ENCODE data around the gene KIF14. TPM values are rescaled to one million over a fixed set of nuclear protein-coding genes. Genes with fewer than 3 reads are reported as not detected.

KIF14 gene
- total RNA-seq, 1 donor from 2014 or later = 0.08 TPM

DNA sequence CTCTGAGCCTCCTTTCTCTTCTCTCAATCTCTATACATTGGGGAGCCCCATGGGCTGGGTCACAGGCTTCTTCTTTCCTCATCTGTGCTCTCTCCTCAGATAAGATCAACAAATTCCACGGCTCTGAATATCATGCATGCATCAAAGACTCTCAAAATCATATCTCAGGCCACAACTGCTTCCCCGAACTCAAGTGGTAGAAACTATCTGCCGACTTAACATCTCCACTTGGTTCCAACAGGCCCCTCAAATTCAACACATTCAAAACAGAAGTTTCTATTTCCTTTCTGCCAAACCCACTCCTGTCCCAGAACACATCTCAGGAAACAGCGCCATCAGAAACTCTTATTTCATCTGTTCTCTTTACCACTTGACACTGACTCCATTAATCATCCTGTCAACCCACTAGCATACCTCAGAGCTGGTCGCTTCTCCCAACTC, 32.5 kb upstream of the KIF14 start:
- Histone ChIP-seq H3K4me1 (no peaks in the 10 kb centered on the region), H3K36me3 (peaks cover 60% of the 10 kb centered on the region), H3K27me3 (ENCODE audit: low read depth) (no peaks in the 10 kb centered on the region), H3K4me3 (no peak overlapping the region), H3K27ac (replicated peaks) (no peak overlapping the region), H3K9me3 (replicated peaks) (no peaks in the 10 kb centered on the region)
- no peak for DNase-seq
- TF ChIP-seq, protein P1, sequence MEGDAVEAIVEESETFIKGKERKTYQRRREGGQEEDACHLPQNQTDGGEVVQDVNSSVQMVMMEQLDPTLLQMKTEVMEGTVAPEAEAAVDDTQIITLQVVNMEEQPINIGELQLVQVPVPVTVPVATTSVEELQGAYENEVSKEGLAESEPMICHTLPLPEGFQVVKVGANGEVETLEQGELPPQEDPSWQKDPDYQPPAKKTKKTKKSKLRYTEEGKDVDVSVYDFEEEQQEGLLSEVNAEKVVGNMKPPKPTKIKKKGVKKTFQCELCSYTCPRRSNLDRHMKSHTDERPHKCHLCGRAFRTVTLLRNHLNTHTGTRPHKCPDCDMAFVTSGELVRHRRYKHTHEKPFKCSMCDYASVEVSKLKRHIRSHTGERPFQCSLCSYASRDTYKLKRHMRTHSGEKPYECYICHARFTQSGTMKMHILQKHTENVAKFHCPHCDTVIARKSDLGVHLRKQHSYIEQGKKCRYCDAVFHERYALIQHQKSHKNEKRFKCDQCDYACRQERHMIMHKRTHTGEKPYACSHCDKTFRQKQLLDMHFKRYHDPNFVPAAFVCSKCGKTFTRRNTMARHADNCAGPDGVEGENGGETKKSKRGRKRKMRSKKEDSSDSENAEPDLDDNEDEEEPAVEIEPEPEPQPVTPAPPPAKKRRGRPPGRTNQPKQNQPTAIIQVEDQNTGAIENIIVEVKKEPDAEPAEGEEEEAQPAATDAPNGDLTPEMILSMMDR (IDR thresholded peaks at IDR 0.05; ENCODE audit: borderline replicate concordance) = no peak
- intact Hi-C loops (cut with micrococcal nuclease) = no loop called here

DNA sequence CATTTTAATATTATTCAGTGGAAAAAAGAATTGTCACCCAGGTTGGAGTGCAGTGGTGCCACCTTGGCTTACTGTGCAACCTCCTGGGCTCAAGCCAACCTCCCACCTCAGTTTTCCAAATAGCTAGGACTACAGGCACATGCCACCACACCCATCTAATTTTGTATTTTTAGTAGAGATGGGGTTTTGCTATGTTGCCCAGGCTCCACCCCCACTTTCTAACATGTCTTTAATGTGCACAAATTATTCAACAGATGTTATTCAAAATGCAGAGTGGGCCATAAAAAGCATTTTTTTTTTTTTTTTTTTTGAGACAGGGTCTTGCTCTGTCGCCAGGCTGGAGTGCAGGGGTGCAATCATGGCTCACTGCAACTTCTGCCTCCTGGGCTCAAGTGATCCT, 31.8 kb upstream of the KIF14 start:
- Histone ChIP-seq H3K9me3 (replicated peaks) (no peaks in the 10 kb centered on the region), H3K4me1 (no peaks in the 10 kb centered on the region), H3K27me3 (ENCODE audit: low read depth) (no peaks in the 10 kb centered on the region), H3K36me3 (peaks cover 61% of the 10 kb centered on the region), H3K4me3 (no peak overlapping the region), H3K27ac (replicated peaks) (no peak overlapping the region)
- no peak for DNase-seq
- intact Hi-C loops (cut with micrococcal nuclease) = no loop called here
- TF ChIP-seq, protein P1 (IDR thresholded peaks at IDR 0.05; ENCODE audit: borderline replicate concordance) = no peak

DNA sequence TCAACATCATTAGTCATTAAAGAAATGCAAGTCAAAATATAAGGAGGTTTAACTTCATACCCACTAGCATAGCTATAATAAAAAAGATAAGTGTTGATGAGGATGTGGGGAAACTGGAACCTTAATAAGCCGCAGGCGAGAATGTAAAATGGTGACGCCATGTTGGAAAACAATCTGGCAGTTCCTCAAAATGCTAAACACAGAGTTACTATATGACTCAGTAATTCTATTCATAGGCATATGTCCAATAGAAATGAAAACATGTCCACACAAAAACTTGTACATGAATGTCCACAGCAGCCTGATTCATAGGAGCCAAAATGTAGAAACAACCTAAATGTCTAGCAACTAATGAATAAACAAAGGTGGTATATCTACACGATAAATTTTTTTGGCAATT, 26.0 kb upstream of the KIF14 start:
- H3K27me3 ChIP-seq (ENCODE audit: low read depth) = no peaks in the 10 kb centered on the region
- H3K4me3 ChIP-seq = no peak overlapping the region
- no peak overlapping the region for H3K27ac ChIP-seq (replicated peaks)
- H3K4me1 ChIP-seq = no peaks in the 10 kb centered on the region
- no peak for DNase-seq
- H3K9me3 ChIP-seq (replicated peaks) = no peaks in the 10 kb centered on the region
- TF ChIP-seq, protein P1 (IDR thresholded peaks at IDR 0.05; ENCODE audit: borderline replicate concordance) = no peak
- intact Hi-C loops (cut with micrococcal nuclease) = no loop called here
- peaks cover 70% of the 10 kb centered on the region for H3K36me3 ChIP-seq

DNA sequence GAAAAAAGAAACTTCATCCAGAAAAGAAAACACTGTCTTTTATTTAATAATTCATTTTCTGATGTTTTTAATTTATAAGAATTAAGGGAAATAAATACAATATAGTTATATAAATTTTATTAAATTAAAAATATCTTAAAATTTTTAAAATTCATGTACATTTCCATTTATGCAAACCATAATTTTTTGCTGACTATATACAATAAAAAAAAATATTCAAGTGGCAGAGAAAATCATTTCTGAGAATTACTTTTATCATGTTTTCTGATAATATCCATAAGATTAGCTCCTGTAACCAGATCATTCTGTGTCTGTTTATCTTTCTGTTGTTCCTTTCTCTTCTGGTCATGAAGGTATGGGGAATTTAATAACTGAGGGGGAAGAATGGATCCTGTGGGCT, 23.5 kb upstream of the KIF14 start:
- no peaks in the 10 kb centered on the region for H3K9me3 ChIP-seq (replicated peaks)
- intact Hi-C loops (cut with micrococcal nuclease) = no loop called here
- no peak for DNase-seq
- peaks cover 60% of the 10 kb centered on the region for H3K36me3 ChIP-seq
- TF ChIP-seq, protein P1 (IDR thresholded peaks at IDR 0.05; ENCODE audit: borderline replicate concordance) = no peak
- H3K4me3 ChIP-seq = no peak overlapping the region
- no peak overlapping the region for H3K27ac ChIP-seq (replicated peaks)
- peaks cover 7% of the 10 kb centered on the region for H3K4me1 ChIP-seq
- no peaks in the 10 kb centered on the region for H3K27me3 ChIP-seq (ENCODE audit: low read depth)

DNA sequence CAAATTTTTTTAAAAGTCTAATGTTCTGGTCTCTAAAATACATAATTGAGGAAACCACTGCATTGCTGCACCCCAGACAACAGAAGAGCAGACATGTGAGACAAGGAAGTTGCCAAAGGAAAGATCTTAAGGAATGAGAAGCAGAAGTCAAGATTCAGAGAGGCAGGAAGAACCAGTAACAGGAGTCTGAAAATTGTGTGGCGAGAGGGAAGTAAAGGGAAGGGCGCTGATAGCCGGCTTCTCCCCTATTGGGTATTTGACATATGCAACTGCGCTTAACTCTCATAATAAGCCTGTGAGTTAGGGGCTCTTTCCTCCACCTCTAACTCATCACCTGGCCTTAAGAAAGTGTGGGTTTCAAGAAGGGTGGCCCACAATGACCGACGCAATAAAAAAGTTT, 21.9 kb upstream of the KIF14 start:
- Histone ChIP-seq H3K27me3 (ENCODE audit: low read depth) (no peaks in the 10 kb centered on the region), H3K9me3 (replicated peaks) (no peaks in the 10 kb centered on the region), H3K4me3 (no peak overlapping the region), H3K4me1 (peaks cover 7% of the 10 kb centered on the region), H3K36me3 (peaks cover 44% of the 10 kb centered on the region), H3K27ac (replicated peaks) (no peak overlapping the region)
- TF ChIP-seq, protein P1 (IDR thresholded peaks at IDR 0.05; ENCODE audit: borderline replicate concordance) = no peak
- intact Hi-C loops (cut with micrococcal nuclease) = no loop called here
- DNase-seq = no peak

DNA sequence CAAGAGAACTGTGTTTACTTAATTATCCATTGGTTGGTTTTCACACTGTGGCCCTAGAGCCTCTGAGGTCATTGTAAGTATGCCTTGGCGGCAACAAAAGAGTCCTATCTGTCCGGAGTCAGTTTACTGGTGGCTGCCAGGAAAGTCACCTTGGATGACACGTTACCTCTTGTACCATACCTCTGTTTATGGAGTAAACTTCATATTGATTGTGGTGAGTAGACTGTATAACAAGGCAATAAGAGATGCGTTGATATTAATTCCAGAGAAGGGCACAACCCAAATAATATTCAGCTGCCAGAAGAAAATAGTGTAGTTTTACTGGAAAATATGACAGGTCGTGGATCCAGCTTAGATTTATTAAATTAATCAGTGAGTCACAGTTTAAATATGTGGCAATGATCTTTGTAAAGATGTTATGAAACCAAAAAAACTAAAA, 20.4 kb upstream of the KIF14 start:
- H3K27me3 ChIP-seq (ENCODE audit: low read depth) = no peaks in the 10 kb centered on the region
- H3K27ac ChIP-seq (replicated peaks) = no peak overlapping the region
- intact Hi-C loops (cut with micrococcal nuclease) = no loop called here
- H3K36me3 ChIP-seq = peaks cover 30% of the 10 kb centered on the region
- H3K4me3 ChIP-seq = no peak overlapping the region
- DNase-seq = no peak
- peaks cover 7% of the 10 kb centered on the region for H3K4me1 ChIP-seq
- H3K9me3 ChIP-seq (replicated peaks) = no peaks in the 10 kb centered on the region
- TF ChIP-seq, protein P1 (IDR thresholded peaks at IDR 0.05; ENCODE audit: borderline replicate concordance) = no peak

Data from left ventricle myocardium inferior (tissue), 1 donor.